Activated CD8-positive, alpha-beta memory T cell treated with anti-CD3 and anti-CD28 coated beads, Interleukin-2, amount 50 U/mL, for 1 hour (primary cell): ENCODE data around the gene TAMALIN.

ENCODE experiments used
- DNase-seq: peaks from one replicate; pipeline ENCODE4 v3.0.0-alpha.2; 2020; ENCODE audit errors: extremely low read depth

TAMALIN gene

DNA sequence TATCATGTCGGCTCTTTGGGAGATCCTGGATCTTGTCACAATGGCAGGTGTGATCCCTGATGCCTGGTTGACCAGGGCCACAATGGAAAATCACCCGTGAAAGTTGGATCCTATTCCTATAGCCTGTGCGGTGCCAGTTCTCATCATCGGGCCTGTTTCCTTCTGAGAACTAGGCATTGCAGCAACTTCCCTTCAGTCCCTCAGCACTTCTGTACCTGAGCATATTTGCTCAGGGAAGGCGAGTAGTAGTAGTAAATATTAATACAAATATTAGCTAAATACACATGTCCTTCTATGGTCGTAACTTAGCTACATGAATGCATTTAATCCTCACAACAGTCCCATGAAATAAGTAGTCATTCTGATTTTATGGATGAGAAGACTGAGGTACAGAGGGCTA, 22.1 kb upstream of the TAMALIN start:
- no peak for DNase-seq

DNA sequence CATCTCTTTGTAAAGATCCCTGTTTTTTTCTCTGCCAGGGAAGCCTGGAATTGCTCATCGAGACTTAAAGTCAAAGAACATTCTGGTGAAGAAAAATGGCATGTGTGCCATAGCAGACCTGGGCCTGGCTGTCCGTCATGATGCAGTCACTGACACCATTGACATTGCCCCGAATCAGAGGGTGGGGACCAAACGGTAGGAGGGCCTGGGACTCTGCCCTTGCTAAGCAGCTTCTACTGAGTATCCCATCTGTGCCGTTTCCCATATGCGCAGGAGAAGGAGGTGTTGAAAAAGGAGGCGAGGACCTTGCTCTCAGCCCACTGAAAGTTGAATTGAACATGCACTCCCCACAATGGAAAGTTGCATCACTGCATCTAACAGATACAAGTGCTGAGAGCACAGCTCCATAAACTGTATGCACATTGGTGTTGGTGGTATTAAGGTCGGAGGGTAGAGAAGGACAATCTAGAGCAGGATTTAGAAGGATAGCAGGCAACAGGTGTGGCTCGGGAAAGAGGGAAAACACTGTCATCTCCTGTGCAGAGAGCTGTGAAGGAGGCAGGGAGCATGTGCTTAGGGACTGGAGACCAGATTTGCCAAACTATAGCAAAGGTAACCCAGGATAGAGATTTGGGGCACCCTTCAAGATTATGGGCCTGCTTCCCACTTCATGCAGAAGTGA, 21.5 kb upstream of the TAMALIN start:
- DNase-seq, result no peak

DNA sequence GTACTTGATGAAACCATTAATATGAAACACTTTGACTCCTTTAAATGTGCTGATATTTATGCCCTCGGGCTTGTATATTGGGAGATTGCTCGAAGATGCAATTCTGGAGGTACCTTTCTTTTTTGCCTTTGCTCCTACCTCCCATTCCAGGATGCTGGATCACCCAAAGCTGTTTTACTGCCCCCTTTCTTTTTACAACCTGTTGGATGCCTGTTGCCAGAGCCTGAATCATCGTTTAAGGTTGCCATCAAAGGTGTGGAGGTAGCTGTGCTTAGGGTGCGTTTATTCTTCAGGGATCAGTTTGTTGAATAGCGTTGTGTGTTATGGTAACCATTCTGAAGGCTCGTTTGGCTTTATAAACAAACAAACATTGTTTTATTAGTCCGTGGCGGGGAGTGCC, 19.9 kb upstream of the TAMALIN start:
- DNase-seq, result no peak

DNA sequence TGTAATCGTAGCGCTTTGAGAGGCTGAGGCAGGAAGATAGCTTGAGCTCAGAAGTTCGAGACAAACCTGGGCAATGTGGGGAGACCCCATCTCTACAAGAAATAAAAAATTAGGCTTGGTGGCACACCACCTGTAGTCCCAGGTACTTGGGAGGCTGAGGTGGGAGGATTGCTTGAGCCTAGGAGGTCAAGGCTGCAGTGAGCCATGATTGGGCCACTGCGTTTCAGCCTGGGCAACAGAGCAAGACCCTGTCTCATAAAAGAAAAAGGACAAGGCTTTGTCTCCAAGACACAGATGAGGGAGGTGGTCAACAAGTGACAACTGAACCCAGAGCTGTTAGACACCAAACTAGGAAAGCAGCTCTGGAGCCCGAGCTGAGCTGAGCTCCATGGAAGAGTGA, 14.5 kb upstream of the TAMALIN start:
- DNase-seq, result no peak

DNA sequence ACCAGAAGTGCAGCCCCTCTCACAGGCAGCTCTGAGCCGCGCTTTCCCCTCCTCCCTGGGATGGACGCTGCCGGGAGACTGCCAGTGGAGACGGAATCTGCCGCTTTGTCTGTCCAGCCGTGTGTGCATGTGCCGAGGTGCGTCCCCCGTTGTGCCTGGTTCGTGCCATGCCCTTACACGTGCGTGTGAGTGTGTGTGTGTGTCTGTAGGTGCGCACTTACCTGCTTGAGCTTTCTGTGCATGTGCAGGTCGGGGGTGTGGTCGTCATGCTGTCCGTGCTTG, 12.3 kb upstream of the TAMALIN start:
- no peak for DNase-seq

DNA sequence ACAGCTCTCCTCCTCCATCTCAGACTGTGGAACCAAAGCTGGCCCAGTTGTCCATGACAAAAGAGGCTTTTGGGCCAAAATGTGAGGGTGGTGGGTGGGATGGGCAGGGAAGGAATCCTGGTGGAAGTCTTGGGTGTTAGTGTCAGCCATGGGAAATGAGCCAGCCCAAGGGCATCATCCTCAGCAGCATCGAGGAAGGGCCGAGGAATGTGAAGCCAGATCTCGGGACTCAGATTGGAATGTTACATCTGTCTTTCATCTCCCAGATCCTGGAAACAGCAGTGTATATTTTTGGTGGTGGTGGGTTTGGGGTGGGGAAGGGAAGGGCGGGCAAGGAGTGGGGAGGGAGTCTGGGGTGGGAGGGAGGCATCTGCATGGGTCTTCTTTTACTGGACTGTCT, 11.8 kb upstream of the TAMALIN start:
- DNase-seq, result no peak

DNA sequence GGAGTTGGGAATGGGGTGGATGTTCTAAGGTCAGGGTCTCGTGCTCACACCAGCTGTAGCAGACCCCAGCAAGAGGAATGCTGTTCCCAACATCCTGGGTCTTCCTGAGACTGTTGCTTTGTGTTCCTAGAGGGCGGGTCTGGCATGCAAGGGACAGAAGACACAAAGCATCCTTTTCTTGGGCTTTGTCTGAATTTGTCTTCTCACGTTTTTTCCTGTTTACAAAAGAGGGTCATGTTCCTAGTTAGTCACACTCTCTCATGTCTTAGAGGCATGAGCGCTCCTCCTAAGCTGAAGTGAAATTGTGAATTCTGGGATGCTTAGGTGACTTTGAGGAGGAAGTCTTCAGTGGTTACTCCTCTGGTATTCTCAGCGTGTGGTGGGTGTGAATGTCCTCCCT, 9.6 kb upstream of the TAMALIN start:
- DNase-seq, result no peak

DNA sequence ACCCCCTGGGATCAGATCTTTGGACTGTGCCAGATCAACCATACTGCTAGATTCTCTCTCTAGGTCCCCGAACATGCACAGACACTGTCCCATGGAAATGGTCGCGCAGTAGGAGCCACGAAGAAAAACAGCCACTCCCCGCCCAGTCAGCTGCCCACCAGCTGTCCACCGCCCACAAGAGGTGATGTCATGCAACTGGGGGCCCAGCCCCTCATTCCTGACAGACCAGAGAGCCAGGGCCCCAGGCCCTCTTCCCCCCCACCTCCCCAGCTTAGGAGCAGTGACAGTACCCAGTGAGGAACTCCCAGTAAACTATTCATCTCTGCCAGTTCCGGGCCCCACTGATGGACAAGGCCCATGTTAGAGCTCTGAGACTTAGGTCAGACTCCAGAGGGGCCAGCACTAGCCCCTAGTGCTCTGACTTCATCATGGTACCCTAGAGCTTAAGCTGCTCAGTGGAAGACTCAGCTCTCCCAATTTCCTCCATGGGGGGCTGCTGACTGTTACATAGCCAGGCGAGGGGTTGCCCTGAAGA, 3.7 kb upstream of the TAMALIN start:
- no peak for DNase-seq

DNA sequence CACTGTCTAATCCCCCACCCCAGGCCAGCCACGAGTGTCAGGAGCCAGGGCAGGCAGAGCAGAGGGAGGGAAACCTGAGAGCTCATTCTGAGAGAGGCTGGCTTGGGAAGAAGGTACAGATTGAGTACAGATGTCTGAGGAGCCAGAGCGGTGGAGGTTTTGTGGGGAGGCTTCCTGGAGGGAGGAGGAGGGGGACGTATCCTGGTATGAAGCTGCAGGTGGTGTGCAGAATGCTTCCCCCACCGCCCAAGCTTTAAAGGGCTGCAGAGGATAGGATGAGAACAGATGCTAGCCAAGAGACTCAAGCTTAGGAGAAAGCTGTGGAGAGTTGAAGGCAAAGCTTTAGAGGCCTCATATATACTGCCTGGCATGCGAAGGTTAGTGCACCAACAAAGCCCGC, 3.2 kb upstream of the TAMALIN start:
- no peak for DNase-seq

DNA sequence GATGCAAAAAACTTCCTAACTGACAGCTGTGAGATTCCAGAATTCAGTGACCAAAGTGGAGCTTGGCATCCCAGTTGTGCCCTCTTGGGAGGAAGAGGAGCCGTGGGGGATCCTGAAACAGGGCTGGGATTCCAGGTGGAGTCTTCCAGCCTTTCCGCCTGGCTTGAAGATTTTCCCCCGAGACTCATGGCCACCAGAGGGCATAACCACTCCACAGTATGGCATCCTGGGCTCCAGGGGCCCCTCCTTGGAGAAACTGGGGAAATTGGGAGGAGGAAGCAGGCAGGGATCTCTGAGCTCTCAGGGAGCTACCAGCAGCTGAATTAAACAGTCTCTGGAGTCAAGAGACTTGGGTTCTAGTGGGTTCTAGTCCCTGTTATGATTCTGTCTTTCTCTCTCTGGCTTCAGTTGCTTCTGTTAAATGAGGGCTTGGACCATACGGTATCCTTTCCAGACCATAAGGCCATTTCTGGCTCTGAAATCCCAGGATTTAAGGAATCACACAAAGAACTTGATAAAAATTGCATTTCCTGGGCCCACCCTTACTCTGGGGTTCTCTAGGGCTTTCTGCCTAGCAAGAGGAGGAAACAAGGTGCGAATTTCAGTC, 2.6 kb upstream of the TAMALIN start:
- no peak for DNase-seq

DNA sequence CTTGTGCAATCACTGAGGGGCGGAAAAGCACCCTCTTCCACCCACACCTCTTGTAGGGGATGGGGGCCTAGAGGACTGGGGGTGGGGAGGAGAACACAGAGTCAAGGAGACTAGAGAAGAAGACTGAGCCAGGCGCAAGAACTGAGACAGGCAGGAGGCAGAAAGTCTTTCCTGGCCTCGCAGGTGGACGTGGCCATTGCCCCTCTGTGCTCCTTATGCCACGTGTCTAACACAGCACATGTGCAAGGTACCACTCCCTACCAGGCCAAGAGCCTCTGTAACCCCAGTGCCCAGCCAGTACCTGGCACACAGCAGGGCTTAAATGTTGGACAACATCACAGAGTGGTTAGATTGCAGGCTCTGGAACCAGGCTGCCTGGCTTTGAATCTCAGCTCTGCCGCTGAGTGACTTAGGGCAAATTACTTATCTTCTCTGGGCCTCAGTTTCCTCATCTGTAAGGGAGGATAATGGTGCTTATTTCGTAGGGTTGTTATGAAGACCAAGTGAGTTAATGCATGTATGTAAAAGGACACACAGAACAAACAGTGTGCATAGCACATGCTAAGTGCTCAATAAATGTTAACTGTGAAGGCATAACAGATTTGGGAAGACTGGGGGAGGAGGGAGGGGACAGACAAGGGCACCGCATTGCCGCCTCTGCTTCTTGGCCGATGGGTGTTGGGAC, 1.4 kb upstream of the TAMALIN start:
- DNase-seq, result no peak

DNA sequence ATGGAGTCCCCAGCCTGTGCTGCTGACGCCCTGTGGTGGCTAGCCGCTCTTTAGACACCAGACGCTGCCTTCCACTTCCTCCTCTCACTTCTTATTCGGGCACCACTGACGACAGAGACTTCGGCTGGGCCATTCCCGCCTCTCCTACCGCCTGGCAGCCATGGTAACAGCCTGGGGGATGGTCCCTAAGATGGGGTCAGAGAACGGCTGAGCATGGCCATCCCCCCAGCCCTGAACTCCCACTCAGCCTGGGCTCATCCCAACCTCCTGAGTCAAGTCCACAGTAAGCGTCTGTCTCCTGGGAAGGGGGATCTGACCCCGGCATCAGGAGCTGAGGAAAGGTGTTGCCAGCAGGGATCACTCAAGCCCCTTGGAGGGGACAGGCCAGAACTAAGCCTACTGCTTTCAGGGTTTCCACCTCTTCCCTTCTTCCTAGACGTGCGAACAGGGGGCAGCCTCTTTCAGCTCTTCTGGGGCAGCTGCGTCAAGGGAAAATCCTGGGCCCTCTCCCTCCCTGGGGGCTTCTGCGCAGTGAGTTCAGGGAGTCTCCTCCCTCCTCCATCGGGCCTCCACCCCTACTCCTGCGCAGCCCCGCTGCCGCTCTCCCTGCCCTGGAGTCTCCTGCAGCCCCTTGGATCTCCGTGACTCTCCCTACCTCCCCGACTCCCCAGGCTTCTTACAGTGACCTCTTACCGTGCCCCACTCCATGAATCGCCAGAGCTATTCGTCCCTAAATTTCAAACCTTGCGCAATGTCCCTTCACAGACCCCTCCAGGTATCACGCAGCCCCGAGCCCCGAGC, 643 bp upstream of the TAMALIN start:
- DNase-seq, result no peak

DNA sequence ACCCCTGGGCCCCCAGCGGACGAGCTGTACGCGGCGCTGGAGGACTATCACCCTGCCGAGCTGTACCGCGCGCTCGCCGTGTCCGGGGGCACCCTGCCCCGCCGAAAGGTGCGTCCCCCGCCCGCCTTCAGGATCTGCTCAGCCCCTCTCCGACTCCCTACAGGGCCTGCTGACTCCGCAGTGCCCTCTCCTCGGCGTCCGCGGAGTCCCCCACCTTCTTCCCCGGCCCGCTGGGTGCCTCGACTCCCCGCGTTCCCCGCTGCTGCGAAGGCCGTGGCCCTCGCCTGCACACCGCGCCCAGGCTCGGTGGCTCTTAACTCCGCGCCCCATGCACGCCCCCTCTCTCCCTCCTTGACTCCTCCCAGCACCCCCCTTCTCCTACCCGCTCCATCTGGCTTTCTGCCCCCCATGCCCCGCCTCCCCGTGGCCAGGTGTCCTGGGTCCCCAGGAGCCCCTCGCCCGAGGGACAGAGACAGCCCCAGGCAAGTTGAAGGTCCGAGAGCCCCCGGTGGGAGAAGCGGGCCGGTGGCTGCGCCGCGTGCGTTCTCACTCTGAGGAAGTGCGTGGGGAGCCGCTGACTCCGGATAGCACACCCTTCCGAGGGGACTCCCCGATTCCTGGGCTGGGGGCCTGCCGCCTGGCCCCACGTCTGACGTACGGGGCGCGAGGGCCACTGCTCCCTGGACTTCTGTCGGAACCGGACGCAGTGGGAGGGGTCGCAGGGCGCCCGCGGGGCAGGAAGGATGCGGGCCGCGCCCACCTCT, 594 bp downstream of the TAMALIN start:
- no peak for DNase-seq

DNA sequence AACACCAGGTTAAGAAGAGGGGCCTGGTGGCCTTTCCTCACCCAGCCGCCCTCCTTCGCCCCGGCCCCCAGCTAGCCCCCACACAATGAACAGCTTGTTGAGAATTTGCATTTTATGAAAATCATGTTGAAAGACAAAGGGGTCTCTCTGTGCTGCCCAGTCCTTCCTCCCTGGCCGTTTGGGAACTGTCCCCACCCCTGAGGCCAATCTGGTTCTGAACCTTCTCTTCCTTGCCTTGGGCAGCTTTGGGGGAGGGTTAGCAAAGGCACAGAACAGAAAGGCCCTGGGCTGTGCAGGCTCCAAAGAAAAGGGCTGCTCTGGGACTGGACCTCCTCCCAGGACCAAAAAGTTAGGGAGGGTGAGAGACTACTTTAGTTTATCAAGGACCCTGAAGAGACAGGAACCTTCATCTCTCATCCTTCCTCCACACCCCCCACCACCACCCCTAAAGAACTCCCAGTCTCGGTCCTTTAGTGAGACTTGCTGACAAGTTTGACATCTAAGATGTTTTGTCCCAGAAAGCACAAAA, 1.3 kb downstream of the TAMALIN start:
- DNase-seq, result no peak

DNA sequence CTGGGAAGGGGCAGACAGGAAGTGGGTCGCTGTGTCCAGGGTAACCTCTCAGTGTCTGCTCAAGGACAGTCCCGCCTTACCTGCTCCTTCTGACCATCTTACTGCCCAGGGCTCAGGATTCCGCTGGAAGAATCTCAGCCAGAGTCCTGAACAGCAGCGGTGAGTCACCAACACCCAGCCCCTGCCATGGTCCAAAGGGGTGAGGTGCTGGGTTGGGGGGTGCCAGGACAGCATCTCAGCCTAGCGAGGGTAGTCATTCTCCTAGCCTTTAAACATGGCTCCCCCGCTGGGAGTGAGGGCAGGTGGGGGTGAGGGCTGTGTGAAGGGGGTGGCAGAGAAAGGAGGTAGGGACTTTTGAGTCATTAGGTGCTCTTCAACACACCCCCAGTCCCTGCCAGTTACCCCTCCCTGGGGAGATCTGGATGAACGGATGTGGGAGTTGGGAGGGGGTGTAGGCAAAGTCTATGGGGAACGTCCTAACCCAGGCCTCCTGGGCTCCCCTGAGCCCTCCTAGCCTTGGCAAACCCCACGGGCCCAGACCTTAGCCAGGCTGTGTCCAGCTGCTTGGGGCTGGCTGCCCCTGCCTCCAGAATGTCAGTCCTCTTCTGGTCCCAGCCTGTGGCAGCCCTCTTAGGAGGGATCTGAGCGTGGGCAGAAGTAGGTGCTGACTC, 2.5 kb downstream of the TAMALIN start:
- no peak for DNase-seq

DNA sequence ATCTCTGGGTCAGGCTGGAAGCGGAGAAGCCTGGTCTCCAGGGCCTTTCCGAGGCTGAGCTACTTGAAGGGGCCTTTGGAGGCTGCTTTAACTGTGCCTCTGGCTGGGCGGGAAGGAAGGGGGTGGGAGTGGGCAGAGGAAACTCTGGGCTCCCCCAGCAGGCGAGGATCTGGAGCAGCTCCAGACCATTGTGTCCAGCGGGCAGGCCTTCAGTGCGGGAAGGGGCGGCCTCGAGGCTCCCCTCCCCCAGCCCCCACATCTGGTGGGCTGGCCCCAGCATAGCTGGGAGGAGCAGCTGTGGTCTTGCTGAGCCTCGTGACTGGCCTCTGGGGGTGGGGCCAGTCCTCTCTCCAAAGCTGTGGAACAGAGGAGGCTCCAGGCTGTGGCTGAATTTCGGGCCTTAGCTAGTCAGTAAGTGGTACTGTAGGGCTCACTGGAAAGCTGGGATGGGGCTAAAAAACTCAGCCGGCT, 3.4 kb downstream of the TAMALIN start:
- no peak for DNase-seq

DNA sequence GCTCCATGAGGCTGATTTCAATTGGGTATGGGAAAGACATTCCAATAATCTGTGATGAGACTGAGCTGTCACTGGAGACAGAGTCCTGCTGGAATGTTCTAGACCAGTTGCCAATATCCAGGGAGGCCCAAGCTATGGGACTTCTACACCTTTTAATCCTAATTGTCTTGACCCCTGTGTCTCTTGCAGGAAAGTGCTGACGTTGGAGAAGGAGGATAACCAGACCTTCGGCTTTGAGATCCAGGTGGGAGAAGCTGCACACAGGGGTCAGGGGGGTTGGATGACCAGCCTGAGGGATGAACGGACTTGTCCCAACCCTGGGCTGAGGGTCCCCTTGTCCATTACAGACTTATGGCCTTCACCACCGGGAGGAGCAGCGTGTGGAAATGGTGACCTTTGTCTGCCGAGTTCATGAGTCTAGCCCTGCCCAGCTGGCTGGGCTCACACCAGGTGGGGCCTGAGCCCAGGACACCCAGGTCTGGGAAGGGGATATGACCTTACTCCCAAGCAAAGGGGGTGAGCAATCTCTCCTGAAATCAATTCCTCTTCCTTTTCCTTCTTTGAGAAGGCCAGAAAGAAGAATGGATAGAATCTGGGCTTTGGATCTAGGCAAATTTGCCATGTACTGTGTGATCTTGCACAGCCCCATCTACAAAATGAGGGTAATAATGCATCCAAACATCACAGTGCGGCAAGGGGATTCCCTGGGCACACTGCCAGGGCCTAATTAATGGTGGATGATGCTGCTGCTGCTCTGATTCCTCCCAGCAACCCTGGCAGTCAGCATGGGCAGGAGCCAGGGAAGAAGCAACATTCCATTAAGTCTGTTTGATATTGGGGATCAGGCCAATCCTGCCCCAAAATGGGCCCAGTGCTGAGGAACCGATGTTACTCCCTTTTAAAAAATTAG, 4.2 kb downstream of the TAMALIN start:
- DNase-seq, result no peak

DNA sequence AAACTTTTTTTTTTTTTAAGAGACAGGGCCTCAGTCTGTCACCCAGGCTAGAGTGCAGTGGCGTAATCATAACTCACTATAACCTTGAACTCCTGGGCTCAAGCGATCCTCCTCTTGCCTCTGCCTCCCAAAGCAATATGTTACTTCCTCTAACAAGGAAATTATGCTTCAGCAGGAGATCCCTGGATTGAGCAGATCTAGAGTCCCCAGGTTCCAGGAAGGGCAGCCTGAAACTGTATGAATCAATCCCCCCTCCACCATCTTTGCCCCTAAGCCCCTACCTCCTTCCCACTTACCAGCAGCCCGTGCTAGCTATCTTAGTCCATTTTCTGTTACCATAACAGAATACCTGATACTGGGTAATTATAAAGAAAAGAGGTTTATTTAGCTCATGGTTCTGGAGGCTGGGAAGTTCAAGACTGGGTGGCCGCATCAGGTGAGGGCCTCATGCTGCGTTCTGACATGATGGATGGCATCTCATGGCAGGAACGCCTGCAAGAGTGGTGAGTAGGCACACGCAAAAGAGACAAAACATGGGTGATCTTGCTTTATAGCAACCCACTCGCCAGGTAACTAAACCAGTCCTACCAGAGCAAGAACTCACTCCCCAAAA, 5.0 kb downstream of the TAMALIN start:
- DNase-seq, result no peak

DNA sequence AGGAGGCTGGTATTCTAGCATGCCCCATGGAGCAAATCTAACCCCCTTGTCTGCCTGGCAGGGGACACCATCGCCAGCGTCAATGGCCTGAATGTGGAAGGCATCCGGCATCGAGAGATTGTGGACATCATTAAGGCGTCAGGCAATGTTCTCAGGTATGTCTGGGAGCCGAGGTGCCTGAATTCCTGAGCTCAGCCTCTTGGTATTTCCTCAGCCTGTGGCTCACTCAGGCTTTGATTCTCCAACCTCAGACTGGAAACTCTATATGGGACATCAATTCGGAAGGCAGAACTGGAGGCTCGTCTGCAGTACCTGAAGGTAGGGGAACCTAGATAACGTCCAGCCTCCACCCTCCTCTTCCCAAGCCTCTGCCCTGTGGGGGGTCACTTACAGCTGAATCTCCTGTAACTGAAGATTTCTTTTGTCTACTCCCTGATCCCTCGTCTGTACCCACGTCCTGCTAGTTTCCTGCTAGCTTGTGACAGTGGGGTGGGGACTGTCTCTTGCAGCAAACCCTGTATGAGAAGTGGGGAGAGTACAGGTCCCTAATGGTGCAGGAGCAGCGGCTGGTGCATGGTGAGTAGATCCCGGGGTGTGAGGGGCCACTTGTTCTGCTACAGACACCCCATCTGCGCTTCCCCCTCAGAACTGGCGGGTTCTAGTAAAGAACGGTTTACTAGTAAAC, 7.0 kb downstream of the TAMALIN start:
- no peak for DNase-seq
